GM13977 (cell line): Measurements from ENCODE around the gene C2CD2.

ENCODE experiments used
- DNase-seq: peaks from one replicate; pipeline ENCODE4 v3.0.0; 2012; ENCODE audit warnings: low spot score
- CTCF ChIP-seq: IDR thresholded peaks from 2 replicates; pipeline ENCODE4 v1.5.1; 2012; ENCODE audit warnings: mild to moderate bottlenecking, control low read depth; ENCODE audit not compliant: insufficient read depth; ENCODE audit errors: extremely low read depth, missing control alignments
- in situ Hi-C: fragments of 300-500 bp; cut with MboI; formaldehyde crosslinking; loops from one replicate; pipeline ENCODE4 v1.12.0; 2022; ENCODE audit warnings: low sequenced_read_pairs, low pct_unique_long_range_greater_than_20kb, mixed read lengths, inconsistent platforms; ENCODE audit not compliant: unreplicated experiment

Gene C2CD2

DNA sequence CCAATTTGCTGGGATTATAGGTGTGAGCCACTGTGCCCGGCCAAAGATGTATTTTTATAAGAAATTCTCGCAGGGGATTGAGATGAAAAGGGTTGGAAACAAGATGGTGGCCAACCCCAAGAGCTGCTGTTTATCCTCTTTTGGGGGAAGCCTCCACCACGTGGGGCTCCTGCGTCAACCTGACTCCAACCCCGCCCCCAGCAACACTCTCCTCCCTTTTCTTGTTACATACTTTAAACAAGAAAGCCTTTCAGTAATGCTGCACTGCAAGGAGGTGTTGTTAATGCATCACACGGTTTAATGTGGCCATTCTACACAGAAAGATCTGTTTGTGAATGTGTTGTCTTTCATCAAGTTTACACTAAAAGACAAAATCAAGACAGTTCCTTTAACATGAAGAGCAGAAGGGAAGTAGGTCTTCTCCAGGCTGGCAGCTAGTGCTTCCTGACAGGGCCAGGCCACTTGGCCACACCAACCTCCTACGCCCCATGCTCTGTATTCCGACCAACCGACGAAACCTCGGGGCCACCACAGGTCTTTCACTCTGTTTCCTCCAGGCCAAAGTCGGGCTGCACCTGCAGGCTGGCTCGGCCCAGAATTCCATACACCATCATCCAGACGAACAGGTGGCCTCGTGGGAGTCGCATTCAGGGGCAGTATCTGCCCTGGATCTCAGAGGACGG, 25.9 kb downstream of the C2CD2 start:
- no peak for TF ChIP-seq CTCF
- in situ Hi-C loops, result no loop called here
- DNase-seq, result no peak

DNA sequence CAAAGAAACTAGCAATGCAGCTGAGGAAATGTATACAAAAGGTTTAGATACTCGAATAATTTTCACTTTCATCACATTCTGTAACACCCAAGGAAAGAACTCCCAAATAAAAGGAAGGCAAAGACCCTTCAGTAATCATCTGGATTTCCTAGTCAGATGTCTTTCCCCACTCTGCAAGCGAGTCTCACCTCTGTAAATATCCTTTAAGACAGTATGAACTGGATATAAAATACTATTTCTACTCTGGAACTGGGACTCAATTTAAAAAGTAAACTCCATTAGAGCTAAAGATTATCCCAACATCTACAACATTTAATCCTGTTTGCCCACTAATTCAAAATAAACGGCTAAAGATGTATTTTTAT, 27.0 kb downstream of the C2CD2 start:
- in situ Hi-C loops, result no loop called here
- DNase-seq, result no peak
- no peak for TF ChIP-seq CTCF

DNA sequence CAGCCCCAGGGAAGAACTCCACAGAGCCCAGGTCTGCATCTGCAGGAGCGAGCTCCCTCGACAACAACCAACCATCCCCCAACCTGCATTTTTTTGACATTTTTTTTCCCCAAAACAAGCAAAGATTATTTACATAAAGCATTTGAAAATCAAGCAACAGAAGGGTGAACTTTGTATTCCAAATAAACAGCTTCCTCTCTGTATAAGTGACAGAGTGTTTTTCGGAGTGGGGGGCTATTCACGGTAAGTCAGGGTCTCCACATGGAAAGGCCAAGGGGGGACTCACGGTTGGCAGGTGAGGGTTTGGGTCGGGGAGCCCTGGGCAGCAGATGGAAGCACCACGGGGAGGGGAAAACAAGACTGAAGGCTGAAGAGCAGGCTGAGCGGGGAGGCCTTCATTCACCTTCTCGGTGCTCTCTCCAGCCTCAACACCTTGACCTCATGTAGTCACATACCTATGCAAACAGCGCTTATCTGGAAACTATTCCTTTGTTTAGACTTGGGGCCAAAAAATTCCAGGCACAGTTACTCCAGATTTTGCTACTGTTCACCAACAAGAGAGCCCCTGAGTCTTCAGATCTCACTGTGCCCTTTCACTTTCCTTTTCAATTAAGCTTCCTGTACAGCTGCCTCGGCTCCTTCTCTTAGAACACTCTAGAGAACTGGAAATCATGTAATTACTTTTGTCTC, 27.6 kb downstream of the C2CD2 start:
- in situ Hi-C loops, result no loop called here
- DNase-seq, result peak; percentile 74
- TF ChIP-seq CTCF, result no peak

- TF ChIP-seq CTCF, result no peak
- in situ Hi-C loops, result no loop called here
- no peak for DNase-seq
Measured at GRCh38 chr21:41925767-41926116, 28.1 kb downstream of the C2CD2 start.

DNA sequence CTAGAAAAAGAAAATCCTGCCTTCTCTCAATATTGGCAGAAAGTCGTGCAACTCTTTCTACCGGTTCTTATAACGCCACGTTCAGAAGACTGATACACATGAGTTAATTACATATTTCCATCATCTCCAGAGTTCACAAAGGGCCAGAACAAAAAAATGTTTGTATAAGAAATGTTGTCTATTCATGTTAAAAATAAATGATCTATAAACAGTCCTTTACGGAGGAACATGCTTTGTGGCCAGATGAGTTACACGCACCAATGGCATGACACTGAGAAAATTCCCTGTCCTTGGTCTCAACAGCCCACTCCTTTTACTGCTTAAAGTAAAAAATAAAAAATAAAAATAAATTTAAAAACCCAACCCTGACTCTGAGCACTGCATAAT, 29.5 kb downstream of the C2CD2 start:
- in situ Hi-C loops, result no loop called here

GRCh38 chr21:41923631-41924367, 30.0 kb downstream of the C2CD2 start:
- no peak for DNase-seq
- no peak for TF ChIP-seq CTCF
- in situ Hi-C loops, result no loop called here

More for the DNA sequence above, 29.5 kb downstream of the C2CD2 start:
- no peak for DNase-seq
- no peak for TF ChIP-seq CTCF
